Gastrocnemius medialis (tissue), 4 donors: ENCODE data around the gene AMELX.

Source experiments
- POLR2A ChIP-seq, 2 donors: fragments of 450-650 bp; IDR thresholded peaks; one replicate each; pipeline ENCODE4 v1.6.1; 2017; ENCODE audit warnings: antibody characterized with exemption in 2 of 2, mild to moderate bottlenecking in 2 of 2, moderate library complexity in 2 of 2
- TF ChIP-seq, protein P1 (sequence below), 5 experiments: fragments of 450-650 bp in 3 of 5; fragments of 200-600 bp in 2 of 5; sonication (generic) in 2 of 5; IDR thresholded peaks in 4 of 5; conservative IDR thresholded peaks in 1 of 5; 1 replicate in 4 of 5; 2 replicates in 1 of 5; pipeline ENCODE4 v1.5.1; 2016 to 2019; ENCODE audit warnings: antibody characterized with exemption in 5 of 5, mild to moderate bottlenecking in 3 of 5, moderate library complexity in 3 of 5

GRCh38 chrX:11328134-11328533 is 34.9 kb downstream of the AMELX start:
- no peak for TF ChIP-seq POLR2A (IDR thresholded peaks at IDR 0.05)
- TF ChIP-seq, protein P1, sequence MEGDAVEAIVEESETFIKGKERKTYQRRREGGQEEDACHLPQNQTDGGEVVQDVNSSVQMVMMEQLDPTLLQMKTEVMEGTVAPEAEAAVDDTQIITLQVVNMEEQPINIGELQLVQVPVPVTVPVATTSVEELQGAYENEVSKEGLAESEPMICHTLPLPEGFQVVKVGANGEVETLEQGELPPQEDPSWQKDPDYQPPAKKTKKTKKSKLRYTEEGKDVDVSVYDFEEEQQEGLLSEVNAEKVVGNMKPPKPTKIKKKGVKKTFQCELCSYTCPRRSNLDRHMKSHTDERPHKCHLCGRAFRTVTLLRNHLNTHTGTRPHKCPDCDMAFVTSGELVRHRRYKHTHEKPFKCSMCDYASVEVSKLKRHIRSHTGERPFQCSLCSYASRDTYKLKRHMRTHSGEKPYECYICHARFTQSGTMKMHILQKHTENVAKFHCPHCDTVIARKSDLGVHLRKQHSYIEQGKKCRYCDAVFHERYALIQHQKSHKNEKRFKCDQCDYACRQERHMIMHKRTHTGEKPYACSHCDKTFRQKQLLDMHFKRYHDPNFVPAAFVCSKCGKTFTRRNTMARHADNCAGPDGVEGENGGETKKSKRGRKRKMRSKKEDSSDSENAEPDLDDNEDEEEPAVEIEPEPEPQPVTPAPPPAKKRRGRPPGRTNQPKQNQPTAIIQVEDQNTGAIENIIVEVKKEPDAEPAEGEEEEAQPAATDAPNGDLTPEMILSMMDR (IDR thresholded peaks at IDR 0.05 in 4 of 5, conservative IDR thresholded peaks at IDR 0.05 in 1 of 5), result no peak
